A549 treated with RU486 at 1 μM for 4 hours (cell line): Measurements from ENCODE around the gene MAPKAPK3. TPM values are rescaled to one million over a fixed set of nuclear protein-coding genes. Genes with fewer than 3 reads are reported as not detected.

ENCODE experiments used
- total RNA-seq: library from RNA; stranded (reverse); fragments of 200-300 nt; extraction: Qiagen RNA extraction; gene quantifications from 5 replicates; pipeline ENCODE4 v1.2.3, GENCODE V29; 2022; ENCODE audit warnings: low read depth

Gene MAPKAPK3
- total RNA-seq: 21.1 to 24.6 TPM (median 23.5 TPM) in 5 replicates

DNA sequence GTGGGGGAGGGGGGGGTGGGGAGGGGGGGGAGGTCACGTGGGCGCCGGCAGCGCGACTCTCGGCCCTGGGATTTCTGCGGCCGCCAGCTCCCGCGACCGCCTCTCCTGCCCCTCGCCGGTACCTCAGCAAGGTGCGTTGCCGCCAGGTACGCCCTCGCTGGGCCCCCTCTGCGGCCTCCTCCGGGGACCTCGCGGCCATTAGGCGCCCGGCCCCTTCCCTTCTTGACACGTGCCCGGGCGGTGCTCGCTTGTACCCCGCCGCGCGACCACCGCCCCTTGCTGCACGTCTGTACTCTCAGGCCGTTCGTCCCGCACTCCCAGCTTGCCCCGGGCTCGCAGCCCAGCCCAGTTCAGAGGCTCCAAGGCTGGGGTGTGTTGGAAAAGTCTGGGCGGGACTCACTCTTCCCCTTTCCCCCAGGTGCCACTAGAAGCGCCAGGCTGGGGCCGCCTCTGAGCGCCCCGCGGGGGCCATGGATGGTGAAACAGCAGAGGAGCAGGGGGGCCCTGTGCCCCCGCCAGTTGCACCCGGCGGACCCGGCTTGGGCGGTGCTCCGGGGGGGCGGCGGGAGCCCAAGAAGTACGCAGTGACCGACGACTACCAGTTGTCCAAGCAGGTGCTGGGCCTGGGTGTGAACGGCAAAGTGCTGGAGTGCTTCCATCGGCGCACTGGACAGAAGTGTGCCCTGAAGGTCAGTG is at the start of gene MAPKAPK3:
MAPKAPK3 (plus strand) TSS at position 56 of the 696 bp plus-strand sequence; CDS start at position 471, 415 bp downstream.

GRCh38 chr3:50567386-50568167 is 49.4 kb upstream of the MAPKAPK3 start, which contains the start of gene C3orf18:
Gene C3orf18 (minus strand): TSS chr3:50567747. CDS start chr3:50565699, 2,048 bp downstream.

GRCh38 chr3:50568947-50569749 is 47.8 kb upstream of the MAPKAPK3 start, which contains the start of gene HEMK1:
Gene HEMK1 (plus strand): TSS chr3:50569522. CDS start chr3:50571105, 1,583 bp downstream.

GRCh38 chr3:50611464-50612233 is 5.3 kb upstream of the MAPKAPK3 start, which contains the start of gene CISH:
Gene CISH (minus strand): TSS chr3:50611774. CDS start chr3:50611650, 124 bp downstream.

DNA sequence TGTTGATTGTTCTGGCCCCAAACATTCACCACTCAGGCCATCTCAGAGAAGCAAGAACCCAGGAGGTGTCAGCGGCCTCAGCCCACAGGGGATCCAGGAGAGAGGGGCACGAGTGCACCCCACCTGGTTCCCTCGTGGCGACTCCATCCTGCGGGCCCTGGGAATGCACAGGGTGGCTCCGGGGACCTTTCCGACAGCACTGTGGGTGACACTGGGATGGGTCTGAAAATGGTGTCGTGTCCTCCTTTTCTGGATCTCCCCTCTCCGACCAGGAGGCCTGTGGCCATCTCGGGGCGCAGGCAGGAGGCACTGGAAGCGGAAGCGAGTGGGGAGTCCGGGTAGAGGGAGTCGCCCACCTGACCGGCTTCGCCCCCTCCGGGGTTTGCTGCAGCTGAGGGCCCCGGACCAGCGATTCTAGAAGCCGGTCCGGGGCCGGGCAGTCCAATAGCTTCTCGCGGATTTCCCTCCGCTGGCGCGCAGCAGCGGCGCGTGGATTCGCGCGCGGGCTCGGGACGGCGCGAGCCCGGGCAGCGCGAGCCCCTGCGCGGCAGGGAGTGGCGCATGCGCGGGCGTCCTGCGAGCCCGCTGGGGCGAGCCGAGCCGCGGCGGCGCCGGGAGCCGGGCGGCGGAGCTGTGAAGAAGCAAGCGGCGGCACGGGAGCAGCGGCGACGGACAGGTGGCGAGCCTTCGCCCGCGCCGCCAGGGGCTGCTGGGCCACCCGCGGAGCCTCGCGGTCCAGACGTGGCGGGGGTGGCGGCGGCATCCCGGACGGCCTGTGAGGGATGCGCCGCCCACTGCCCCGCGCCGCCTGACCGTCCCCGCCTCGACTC is 57.6 kb downstream of the MAPKAPK3 start, which contains the start of gene DOCK3:
DOCK3 (plus strand) TSS at position 579 of the 830 bp plus-strand sequence. CDS start 337 bp downstream, outside the sequence.

Other genes starting within 250 kb of the MAPKAPK3 start
- gene CACNA2D2, start 113.5 kb upstream of the MAPKAPK3 start, total RNA-seq: 0.25 to 0.75 TPM (median 0.58 TPM) in 5 replicates
- gene C3orf18, start 49.4 kb upstream of the MAPKAPK3 start, total RNA-seq: 2.0 to 2.9 TPM (median 2.5 TPM) in 5 replicates
- gene HEMK1, start 47.6 kb upstream of the MAPKAPK3 start, total RNA-seq: 4.4 to 7.4 TPM (median 6.3 TPM) in 5 replicates
- gene CISH, start 5.4 kb upstream of the MAPKAPK3 start, total RNA-seq: 0.48 to 0.90 TPM (median 0.67 TPM) in 5 replicates
- 0.27 to 0.39 TPM (median 0.34 TPM) in 5 replicates for gene DOCK3, start 57.8 kb downstream of the MAPKAPK3 start, total RNA-seq